IMR-90 (cell line): ENCODE measurements around the gene SOX12. TPM values are rescaled to one million over a fixed set of nuclear protein-coding genes. Genes with fewer than 3 reads are reported as not detected.
A peak's percentile ranks its signal among the peaks of the same experiment; 100 is the strongest.

Experiments used
- ATAC-seq: fragments of 200-7000 bp; cut with Tn5 transposase; 2 replicates; pipeline ENCODE4 v1.9.1; 2020; ENCODE audit warnings: low read depth, mild to moderate bottlenecking, moderate library complexity
- BruUV-seq: library from RNA; stranded (reverse); fragments of 400-500 nt; replicated peaks from 2 replicates; lab custom pipeline; 2021; lab: Mats Ljungman, UMichigan
- CTCF ChIA-PET: fragments of 300-600 bp; formaldehyde crosslinking; extraction: SDS; loops from one replicate; lab custom pipeline; 2021; ENCODE audit warnings: antibody characterized with exemption; lab: Yijun Ruan, JAX
- POLR2A ChIA-PET: fragments of 300-600 bp; sonication (Branson Sonifier 250); formaldehyde crosslinking; loops from one replicate; lab custom pipeline; 2022; ENCODE audit warnings: antibody characterized with exemption; ENCODE audit not compliant: unreplicated experiment; lab: Charles Lee
- DNase-seq: peaks from one replicate; pipeline ENCODE4 v3.0.0; 2013
- H2AFZ ChIP-seq: replicated peaks from 2 replicates; pipeline ENCODE3; 2013; ENCODE audit warnings: low read length, mild to moderate bottlenecking; ENCODE audit not compliant: poor library complexity
- H2AK5ac ChIP-seq: 2 replicates; pipeline ENCODE4 v1.6.1; 2013; ENCODE audit warnings: low read depth, low read length, inconsistent platforms
- H2AK9ac ChIP-seq: replicated peaks from 2 replicates; pipeline ENCODE3; 2013; ENCODE audit warnings: mild to moderate bottlenecking, low read depth, low read length, moderate library complexity; ENCODE audit not compliant: poor library complexity
- H2BK120ac ChIP-seq: 2 replicates; pipeline ENCODE4 v1.6.1; 2013; ENCODE audit warnings: low read depth, low read length, inconsistent platforms
- H2BK15ac ChIP-seq: 3 replicates; pipeline ENCODE4 v1.6.1; 2013; ENCODE audit warnings: low read depth, low read length, inconsistent platforms
- H2BK20ac ChIP-seq: 2 replicates; pipeline ENCODE4 v1.6.1; 2013; ENCODE audit warnings: low read depth, mild to moderate bottlenecking, inconsistent platforms, low read length, moderate library complexity
- H2BK5ac ChIP-seq: 2 replicates; pipeline ENCODE4 v1.6.1; 2013; ENCODE audit warnings: mild to moderate bottlenecking, low read depth, low read length, inconsistent platforms; ENCODE audit not compliant: poor library complexity, severe bottlenecking
- H3K14ac ChIP-seq: replicated peaks from 2 replicates; pipeline ENCODE4 v1.6.1; 2013; ENCODE audit warnings: low read depth, low read length, inconsistent platforms
- H3K18ac ChIP-seq: 2 replicates; pipeline ENCODE4 v1.6.1; 2013; ENCODE audit warnings: low read depth, low read length, control low read depth
- H3K23ac ChIP-seq: 2 replicates; pipeline ENCODE4 v1.6.1; 2013; ENCODE audit warnings: low read depth, low read length, inconsistent platforms
- H3K27ac ChIP-seq: 2 replicates; pipeline ENCODE4 v1.5.1; 2013; ENCODE audit warnings: mild to moderate bottlenecking, control low read depth, low read length; ENCODE audit not compliant: insufficient read depth
- H3K27me3 ChIP-seq: 2 replicates; pipeline ENCODE4 v1.6.1; 2013; ENCODE audit warnings: low read length; ENCODE audit not compliant: control insufficient read depth, insufficient read depth
- H3K36me3 ChIP-seq: 2 replicates; pipeline ENCODE4 v1.6.1; 2013; ENCODE audit warnings: low read length, mixed read lengths; ENCODE audit not compliant: control insufficient read depth, insufficient read depth
- H3K4ac ChIP-seq: 2 replicates; pipeline ENCODE4 v1.6.1; 2013; ENCODE audit warnings: low read depth, low read length, inconsistent platforms
- H3K4me1 ChIP-seq: 2 replicates; pipeline ENCODE4 v1.6.1; 2013; ENCODE audit warnings: low read length, mixed read lengths; ENCODE audit not compliant: control insufficient read depth, insufficient read depth
- H3K4me2 ChIP-seq: 2 replicates; pipeline ENCODE4 v1.6.1; 2013; ENCODE audit warnings: low read depth, mild to moderate bottlenecking, control low read depth, low read length, moderate library complexity
- H3K4me3 ChIP-seq: 2 replicates; pipeline ENCODE4 v1.5.1; 2013; ENCODE audit warnings: low read depth, mild to moderate bottlenecking, control low read depth, low read length, moderate library complexity; ENCODE audit not compliant: insufficient read depth
- H3K56ac ChIP-seq: 2 replicates; pipeline ENCODE4 v1.6.1; 2013; ENCODE audit warnings: low read length, inconsistent platforms; ENCODE audit not compliant: insufficient read depth; ENCODE audit errors: extremely low read depth
- H3K79me1 ChIP-seq, 2 experiments: 2 replicates each; pipeline ENCODE4 v1.6.1; 2013; ENCODE audit warnings: low read length in 2 of 2, inconsistent platforms in 1 of 2, low read depth in 1 of 2
- H3K9ac ChIP-seq: 2 replicates; pipeline ENCODE4 v1.6.1; 2013; ENCODE audit warnings: low read depth, low read length, control low read depth
- H3K9me1 ChIP-seq: 2 replicates; pipeline ENCODE4 v1.6.1; 2013; ENCODE audit warnings: low read length, inconsistent platforms; ENCODE audit not compliant: insufficient read depth
- H3K9me3 ChIP-seq: 2 replicates; pipeline ENCODE4 v1.6.1; 2013; ENCODE audit warnings: low read length; ENCODE audit not compliant: control insufficient read depth, insufficient read depth
- H4K20me1 ChIP-seq: 2 replicates; pipeline ENCODE4 v1.6.1; 2013; ENCODE audit warnings: low read length, inconsistent platforms; ENCODE audit not compliant: insufficient read depth
- H4K5ac ChIP-seq: 2 replicates; pipeline ENCODE4 v1.6.1; 2013; ENCODE audit warnings: mild to moderate bottlenecking, low read depth, low read length, control low read depth
- H4K8ac ChIP-seq, 2 experiments: 2 replicates each; pipeline ENCODE4 v1.6.1; 2013; ENCODE audit warnings: low read depth in 2 of 2, low read length in 2 of 2, control low read depth in 1 of 2, inconsistent platforms in 1 of 2
- H4K91ac ChIP-seq: 2 replicates; pipeline ENCODE4 v1.6.1; 2013; ENCODE audit warnings: low read depth, low read length, inconsistent platforms; ENCODE audit not compliant: insufficient read depth
- BHLHE40 ChIP-seq: fragments of 150-350 bp; IDR thresholded peaks from 2 replicates; pipeline ENCODE4 v1.6.1; 2016; ENCODE audit warnings: mild to moderate bottlenecking, low read depth, low read length
- CEBPB ChIP-seq: IDR thresholded peaks from 2 replicates; pipeline ENCODE4 v1.6.1; 2012; ENCODE audit warnings: low read depth, low read length, improper control_type of control experiment
- CHD1 ChIP-seq: IDR thresholded peaks from 2 replicates; pipeline ENCODE4 v1.6.1; 2012; ENCODE audit warnings: low read depth, low read length, improper control_type of control experiment
- FOS ChIP-seq: fragments of 150-350 bp; IDR thresholded peaks from 2 replicates; pipeline ENCODE4 v1.6.1; 2016; ENCODE audit warnings: low read depth, low read length
- MAZ ChIP-seq: IDR thresholded peaks from 2 replicates; pipeline ENCODE4 v1.6.1; 2012; ENCODE audit warnings: low read depth, mild to moderate bottlenecking, low read length, improper control_type of control experiment, moderate library complexity, borderline replicate concordance
- RCOR1 ChIP-seq: IDR thresholded peaks from 2 replicates; pipeline ENCODE4 v1.6.1; 2012; ENCODE audit warnings: mild to moderate bottlenecking, low read length, improper control_type of control experiment; ENCODE audit not compliant: insufficient replicate concordance
- RFX5 ChIP-seq: IDR thresholded peaks from 2 replicates; pipeline ENCODE4 v1.8.0; 2012; ENCODE audit warnings: low read depth, mild to moderate bottlenecking, low read length, moderate library complexity
- SMC3 ChIP-seq: fragments of 150-350 bp; IDR thresholded peaks from 2 replicates; pipeline ENCODE4 v1.6.1; 2016; ENCODE audit warnings: low read depth, mild to moderate bottlenecking, antibody characterized with exemption, low read length, moderate library complexity
- WGBS, 2 experiments: methylation state at CpG; one replicate each; pipeline versions ENCODE4 v1.1.5 to v1.1.7; 2013; ENCODE audit warnings: missing lambda C conversion rate in 2 of 2; ENCODE audit not compliant: insufficient read length in 1 of 2; ENCODE audit errors: extremely low coverage in 2 of 2; 5-methylcytosine and 5-hydroxymethylcytosine counted together
- dilution Hi-C: fragments of 300-500 bp; cut with HindIII; formaldehyde crosslinking; loops from one replicate; pipeline ENCODE4 v1.14.3; 2018; ENCODE audit warnings: low sequenced_read_pairs; ENCODE audit not compliant: unreplicated experiment
- in situ Hi-C: fragments of 300-500 bp; cut with MboI; formaldehyde crosslinking; loops from 3 replicates; pipeline ENCODE4 v1.14.3; 2019; ENCODE audit warnings: low sequenced_read_pairs, inconsistent platforms, mixed read lengths
- intact Hi-C: fragments of 100-400 bp; cut with micrococcal nuclease; formaldehyde crosslinking; loops from 2 replicates; pipeline ENCODE4 v1.10.0; 2022
- polyA plus RNA-seq, 3 experiments: library from polyadenylated mRNA; depleted of rRNA; stranded (reverse); fragments of >200 nt; gene quantifications; 2 replicates each; pipeline ENCODE4 v1.2.3, GENCODE V29; 2012; ENCODE audit warnings: low replicate concordance in 1 of 3
- total RNA-seq: library from RNA; depleted of rRNA; stranded (reverse); fragments of >200 nt; gene quantifications from 2 replicates; pipeline ENCODE4 v1.2.3, GENCODE V29; 2012
- TF ChIP-seq, protein P1 (sequence below): fragments of 150-350 bp; IDR thresholded peaks from 2 replicates; pipeline ENCODE4 v1.6.1; 2016; ENCODE audit warnings: low read depth, mild to moderate bottlenecking, low read length, moderate library complexity, borderline replicate concordance
- TF ChIP-seq, protein P2 (sequence below): fragments of 150-350 bp; IDR thresholded peaks from 2 replicates; pipeline ENCODE4 v1.6.1; 2017; ENCODE audit warnings: mild to moderate bottlenecking, antibody characterized with exemption, low read length, low read depth

Gene SOX12
- total and polyA plus RNA-seq, 2 of the 4 experiments (the other 2 are of a cell fraction): 1.1 to 6.2 TPM

DNA sequence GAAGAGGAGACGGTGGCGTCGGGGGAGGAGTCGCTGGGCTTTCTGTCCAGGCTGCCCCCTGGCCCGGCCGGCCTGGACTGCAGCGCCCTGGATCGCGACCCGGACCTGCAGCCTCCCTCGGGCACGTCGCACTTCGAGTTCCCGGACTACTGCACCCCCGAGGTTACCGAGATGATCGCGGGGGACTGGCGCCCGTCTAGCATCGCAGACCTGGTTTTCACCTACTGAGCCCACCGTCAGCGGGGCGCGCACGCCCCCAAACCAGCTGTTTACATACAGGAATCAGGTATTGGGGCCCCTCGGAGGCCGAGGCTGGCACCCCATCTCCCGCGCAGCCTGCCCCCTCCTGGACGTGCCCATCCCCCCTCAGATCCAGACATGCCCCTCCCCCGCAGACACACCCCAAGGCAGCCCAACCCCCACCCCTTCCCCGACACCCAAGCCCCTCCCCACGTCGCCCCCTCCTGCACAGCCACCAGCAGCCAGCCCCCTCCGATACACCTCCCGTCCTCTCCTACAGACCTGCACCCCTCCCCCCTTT, 1.4 kb downstream of the SOX12 start:
- peaks cover 8% of the 10 kb centered on the region; the same call in 1 of the 2 replicates for H3K36me3 ChIP-seq
- H4K8ac ChIP-seq: peak overlapping the region in 1 of 2 experiments; percentile 68; a peak in 2 of 4 replicates
- ChIA-PET CTCF (no interaction called here), POLR2A (interaction anchor here (0.6 kb wide), 1 partner anchor 30 kb away, joined by 3 read pairs; no protein-coding TSS in a partner anchor)
- H2BK15ac ChIP-seq: no peak overlapping the region
- H3K4me2 ChIP-seq: peak overlapping the region; percentile 75
- H3K56ac ChIP-seq: no peak overlapping the region
- H3K9me3 ChIP-seq: no peaks in the 10 kb centered on the region
- H3K23ac ChIP-seq: peak overlapping the region; percentile 79; the same call in 1 of the 2 replicates
- H3K4ac ChIP-seq: peak overlapping the region; percentile 92
- H4K91ac ChIP-seq: peak overlapping the region; percentile 80
- H3K9ac ChIP-seq: peak overlapping the region; percentile 87
- H3K9me1 ChIP-seq: peaks cover 4% of the 10 kb centered on the region; the same call in 1 of the 2 replicates
- H3K27ac ChIP-seq: peak overlapping the region; percentile 97
- BruUV-seq: no TSS peak
- H2BK5ac ChIP-seq: peak overlapping the region; percentile 92
- no peaks in the 10 kb centered on the region for H3K27me3 ChIP-seq
- H3K4me1 ChIP-seq: peaks cover 17% of the 10 kb centered on the region
- in situ Hi-C loops (no loop called here), intact Hi-C loops (loop anchor here (1.0 kb wide), 1 partner anchor 29 kb away; the partner anchor contains the start of gene ZCCHC3), dilution Hi-C loops (no loop called here)
- peak overlapping the region; percentile 70 for H4K5ac ChIP-seq
- peak overlapping the region; percentile 71; the same call in 1 of the 2 replicates for H2AK5ac ChIP-seq
- TF ChIP-seq, protein P1, sequence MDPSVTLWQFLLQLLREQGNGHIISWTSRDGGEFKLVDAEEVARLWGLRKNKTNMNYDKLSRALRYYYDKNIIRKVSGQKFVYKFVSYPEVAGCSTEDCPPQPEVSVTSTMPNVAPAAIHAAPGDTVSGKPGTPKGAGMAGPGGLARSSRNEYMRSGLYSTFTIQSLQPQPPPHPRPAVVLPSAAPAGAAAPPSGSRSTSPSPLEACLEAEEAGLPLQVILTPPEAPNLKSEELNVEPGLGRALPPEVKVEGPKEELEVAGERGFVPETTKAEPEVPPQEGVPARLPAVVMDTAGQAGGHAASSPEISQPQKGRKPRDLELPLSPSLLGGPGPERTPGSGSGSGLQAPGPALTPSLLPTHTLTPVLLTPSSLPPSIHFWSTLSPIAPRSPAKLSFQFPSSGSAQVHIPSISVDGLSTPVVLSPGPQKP: no peak
- TF ChIP-seq RCOR1: no peak
- TF ChIP-seq CEBPB: no peak
- TF ChIP-seq FOS: no peak
- no peak for TF ChIP-seq BHLHE40
- TF ChIP-seq RFX5: no peak
- TF ChIP-seq SMC3: no peak
- TF ChIP-seq, protein P2, sequence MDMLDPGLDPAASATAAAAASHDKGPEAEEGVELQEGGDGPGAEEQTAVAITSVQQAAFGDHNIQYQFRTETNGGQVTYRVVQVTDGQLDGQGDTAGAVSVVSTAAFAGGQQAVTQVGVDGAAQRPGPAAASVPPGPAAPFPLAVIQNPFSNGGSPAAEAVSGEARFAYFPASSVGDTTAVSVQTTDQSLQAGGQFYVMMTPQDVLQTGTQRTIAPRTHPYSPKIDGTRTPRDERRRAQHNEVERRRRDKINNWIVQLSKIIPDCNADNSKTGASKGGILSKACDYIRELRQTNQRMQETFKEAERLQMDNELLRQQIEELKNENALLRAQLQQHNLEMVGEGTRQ: no peak
- TF ChIP-seq MAZ: no peak
- TF ChIP-seq CHD1: no peak
- H4K20me1 ChIP-seq: peaks cover 47% of the 10 kb centered on the region
- WGBS, 2 experiments: 0% methylated on average over 21 of the region's 38 CpGs; no CpG with 5 or more reads in 1 of the 2 experiments
- H3K79me1 ChIP-seq: peaks cover 24 to 44% of the 10 kb centered on the region in 2 experiments; a peak in 3 of 4 replicates
- H2BK120ac ChIP-seq: 0 out of 2 replicates have a peak overlapping the region, but pooled peaks have one; percentile 27
- peak overlapping the region; percentile 65; the same call in 1 of the 2 replicates for H3K18ac ChIP-seq
- DNase-seq (no peak), ATAC-seq (no peak)
- peak overlapping the region; percentile 83 for H3K14ac ChIP-seq
- no peak overlapping the region for H2BK20ac ChIP-seq
- peak overlapping the region; percentile 99 for H2AK9ac ChIP-seq
- H3K4me3 ChIP-seq: peak overlapping the region; percentile 94
- H2AFZ ChIP-seq: peak overlapping the region; percentile 97
